Liver (tissue), 9 donors: ENCODE results near the gene IGF1R. TPM values are rescaled to one million over a fixed set of nuclear protein-coding genes. Genes with fewer than 3 reads are reported as not detected.

ENCODE experiments used
- DNase-seq: peaks from one replicate; pipeline ENCODE4 v3.0.0-alpha.2; 2017; ENCODE audit warnings: low spot score
- H3K27ac ChIP-seq, 2 donors: one replicate each; pipeline ENCODE4 v1.7.0; 2013; ENCODE audit warnings: inconsistent platforms in 2 of 2, low read length in 2 of 2, control low read depth in 1 of 2, low read depth in 1 of 2, mild to moderate bottlenecking in 1 of 2
- H3K27me3 ChIP-seq, 4 donors: one replicate each; pipeline versions ENCODE4 v1.6.1 to v1.7.0; 2013; ENCODE audit warnings: low read length in 3 of 4, inconsistent platforms in 1 of 4, mild to moderate bottlenecking in 1 of 4, moderate library complexity in 1 of 4; ENCODE audit not compliant: control insufficient read depth in 4 of 4, insufficient read depth in 4 of 4
- H3K36me3 ChIP-seq, 4 donors: one replicate each; pipeline versions ENCODE4 v1.6.1 to v1.7.0; 2013; ENCODE audit warnings: low read length in 3 of 4, mild to moderate bottlenecking in 3 of 4, low read depth in 1 of 4, moderate library complexity in 1 of 4; ENCODE audit not compliant: control insufficient read depth in 4 of 4, insufficient read depth in 3 of 4
- H3K4me1 ChIP-seq, 4 donors: one replicate each; pipeline versions ENCODE4 v1.6.1 to v1.7.0; 2013; ENCODE audit warnings: low read length in 3 of 4, mild to moderate bottlenecking in 3 of 4, moderate library complexity in 1 of 4; ENCODE audit not compliant: control insufficient read depth in 4 of 4, insufficient read depth in 4 of 4
- H3K4me3 ChIP-seq, 3 donors: one replicate each; pipeline versions ENCODE4 v1.6.1 to v1.7.0; 2013; ENCODE audit warnings: low read length in 3 of 3, control low read depth in 1 of 3, low read depth in 1 of 3, mild to moderate bottlenecking in 1 of 3
- H3K9ac ChIP-seq, 2 donors: one replicate each; pipeline ENCODE4 v1.7.0; 2013; ENCODE audit warnings: low read length in 2 of 2, mild to moderate bottlenecking in 2 of 2, moderate library complexity in 2 of 2, control low read depth in 1 of 2, low read depth in 1 of 2
- H3K9me3 ChIP-seq, 4 donors: one replicate each; pipeline versions ENCODE4 v1.6.1 to v1.7.0; 2013; ENCODE audit warnings: low read length in 3 of 4; ENCODE audit not compliant: control insufficient read depth in 4 of 4
- CTCF ChIP-seq: fragments of 150-350 bp; IDR thresholded peaks from 2 replicates; pipeline ENCODE4 v1.5.1; 2017; ENCODE audit warnings: improper control_type of control experiment, low read depth, low read length; ENCODE audit not compliant: missing input control
- EGR1 ChIP-seq, 2 donors: IDR thresholded peaks; 2 replicates each; pipeline ENCODE4 v1.6.1; 2016 to 2018; ENCODE audit warnings: antibody characterized with exemption in 2 of 2, low read depth in 2 of 2
- NR2F2 ChIP-seq: IDR thresholded peaks from 2 replicates; pipeline ENCODE4 v1.6.1; 2016; ENCODE audit warnings: antibody characterized with exemption
- RAD21 ChIP-seq, 2 donors: IDR thresholded peaks; 2 replicates each; pipeline ENCODE4 v1.6.1; 2016; ENCODE audit warnings: antibody characterized with exemption in 2 of 2, mild to moderate bottlenecking in 2 of 2
- ZBTB33 ChIP-seq: IDR thresholded peaks from 2 replicates; pipeline ENCODE4 v1.6.1; 2016; ENCODE audit warnings: antibody characterized with exemption
- WGBS: extraction: QIAGEN DNeasy Blood & Tissue Kit; methylation state at CpG from one replicate; pipeline ENCODE4 v1.1.7; 2013; 5-methylcytosine and 5-hydroxymethylcytosine counted together
- polyA plus RNA-seq, 2 donors: library from polyadenylated mRNA; stranded (reverse) in 1 of 2; unstranded in 1 of 2; fragments of 200-250 nt in 1 of 2; fragments of >200 nt in 1 of 2; fragmentation: Nextera tagmentation in 1 of 2; extraction: Ambion mirVana in 1 of 2; gene quantifications; one replicate each; pipeline versions ENCODE4 v1.2.1 to v1.2.3, GENCODE V29; 2013 to 2015
- total RNA-seq, 2 donors: library from RNA; depleted of rRNA; stranded (reverse); fragments of >200 nt; gene quantifications; one replicate each; pipeline ENCODE4 v1.2.3, GENCODE V29; 2014
- TF ChIP-seq, protein P1 (sequence below): IDR thresholded peaks from 2 replicates; pipeline ENCODE4 v1.6.1; 2016; ENCODE audit warnings: antibody characterized with exemption
- TF ChIP-seq, protein P2 (sequence below): IDR thresholded peaks from 2 replicates; pipeline ENCODE4 v1.6.1; 2016; ENCODE audit warnings: antibody characterized with exemption, mild to moderate bottlenecking
- donor health status: healthy.
- donor health status: healthy.
- donor health status: healthy.
- donor health status: healthy.
- donor health status: healthy.

IGF1R gene
- total and polyA plus RNA-seq, 4 donors = 0.69 to 10.3 (median 3.2) TPM

DNA sequence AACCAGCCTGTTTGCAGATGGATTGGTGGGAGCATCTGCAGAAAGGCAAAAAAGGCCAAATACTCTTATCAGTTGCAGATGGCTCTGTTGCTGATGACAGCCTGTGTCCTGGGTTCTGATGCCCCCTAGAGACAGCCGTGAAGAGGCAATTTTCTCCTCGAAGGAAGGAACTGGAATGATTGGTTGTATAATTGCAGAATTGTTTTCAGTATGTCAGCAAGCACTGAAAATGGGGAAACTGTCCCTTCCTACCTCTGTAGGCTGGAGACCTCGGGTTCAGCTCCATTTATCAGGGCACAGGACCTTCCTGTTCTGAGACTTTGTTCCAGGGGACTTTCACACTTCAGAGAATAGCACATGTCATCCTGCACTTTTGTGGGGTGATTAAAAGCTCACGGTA lies 256.2 kb downstream of the IGF1R start:
- TF ChIP-seq RAD21 (IDR thresholded peaks at IDR 0.05) = peak; percentile 64 to 67
- TF ChIP-seq EGR1 (IDR thresholded peaks at IDR 0.05; ENCODE audit: low read depth in 2 of 2) = no peak
- peak; percentile 12 for TF ChIP-seq NR2F2
- peak; percentile 8 for TF ChIP-seq CTCF
- no peak overlapping the region for H3K4me3 ChIP-seq
- WGBS = 31% methylated on average over 4 of the region's 4 CpGs
- no peaks in the 10 kb centered on the region for H3K36me3 ChIP-seq
- no peak overlapping the region for H3K9ac ChIP-seq
- no peaks in the 10 kb centered on the region for H3K4me1 ChIP-seq
- H3K9me3 ChIP-seq = no peaks in the 10 kb centered on the region
- no peak overlapping the region for H3K27ac ChIP-seq
- no peaks in the 10 kb centered on the region for H3K27me3 ChIP-seq
- no peak for DNase-seq

- Histone ChIP-seq H3K27ac (no peak overlapping the region), H3K4me1 (no peaks in the 10 kb centered on the region), H3K27me3 (no peaks in the 10 kb centered on the region), H3K9ac (no peak overlapping the region), H3K36me3 (no peaks in the 10 kb centered on the region), H3K4me3 (no peak overlapping the region), H3K9me3 (no peaks in the 10 kb centered on the region)
- no peak for DNase-seq
- TF ChIP-seq ZBTB33 (no peak), RAD21 (IDR thresholded peaks at IDR 0.05) (no peak), CTCF (no peak)
- TF ChIP-seq, protein P1, sequence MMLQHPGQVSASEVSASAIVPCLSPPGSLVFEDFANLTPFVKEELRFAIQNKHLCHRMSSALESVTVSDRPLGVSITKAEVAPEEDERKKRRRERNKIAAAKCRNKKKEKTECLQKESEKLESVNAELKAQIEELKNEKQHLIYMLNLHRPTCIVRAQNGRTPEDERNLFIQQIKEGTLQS = no peak
- TF ChIP-seq, protein P2, sequence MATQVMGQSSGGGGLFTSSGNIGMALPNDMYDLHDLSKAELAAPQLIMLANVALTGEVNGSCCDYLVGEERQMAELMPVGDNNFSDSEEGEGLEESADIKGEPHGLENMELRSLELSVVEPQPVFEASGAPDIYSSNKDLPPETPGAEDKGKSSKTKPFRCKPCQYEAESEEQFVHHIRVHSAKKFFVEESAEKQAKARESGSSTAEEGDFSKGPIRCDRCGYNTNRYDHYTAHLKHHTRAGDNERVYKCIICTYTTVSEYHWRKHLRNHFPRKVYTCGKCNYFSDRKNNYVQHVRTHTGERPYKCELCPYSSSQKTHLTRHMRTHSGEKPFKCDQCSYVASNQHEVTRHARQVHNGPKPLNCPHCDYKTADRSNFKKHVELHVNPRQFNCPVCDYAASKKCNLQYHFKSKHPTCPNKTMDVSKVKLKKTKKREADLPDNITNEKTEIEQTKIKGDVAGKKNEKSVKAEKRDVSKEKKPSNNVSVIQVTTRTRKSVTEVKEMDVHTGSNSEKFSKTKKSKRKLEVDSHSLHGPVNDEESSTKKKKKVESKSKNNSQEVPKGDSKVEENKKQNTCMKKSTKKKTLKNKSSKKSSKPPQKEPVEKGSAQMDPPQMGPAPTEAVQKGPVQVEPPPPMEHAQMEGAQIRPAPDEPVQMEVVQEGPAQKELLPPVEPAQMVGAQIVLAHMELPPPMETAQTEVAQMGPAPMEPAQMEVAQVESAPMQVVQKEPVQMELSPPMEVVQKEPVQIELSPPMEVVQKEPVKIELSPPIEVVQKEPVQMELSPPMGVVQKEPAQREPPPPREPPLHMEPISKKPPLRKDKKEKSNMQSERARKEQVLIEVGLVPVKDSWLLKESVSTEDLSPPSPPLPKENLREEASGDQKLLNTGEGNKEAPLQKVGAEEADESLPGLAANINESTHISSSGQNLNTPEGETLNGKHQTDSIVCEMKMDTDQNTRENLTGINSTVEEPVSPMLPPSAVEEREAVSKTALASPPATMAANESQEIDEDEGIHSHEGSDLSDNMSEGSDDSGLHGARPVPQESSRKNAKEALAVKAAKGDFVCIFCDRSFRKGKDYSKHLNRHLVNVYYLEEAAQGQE = no peak
- WGBS = 85% methylated on average over 7 of the region's 7 CpGs
These were observed 257.8 kb downstream of the IGF1R start for GRCh38 chr15:98905963-98906711.
